Measurements from ENCODE around the gene ABLIM2.

DNA sequence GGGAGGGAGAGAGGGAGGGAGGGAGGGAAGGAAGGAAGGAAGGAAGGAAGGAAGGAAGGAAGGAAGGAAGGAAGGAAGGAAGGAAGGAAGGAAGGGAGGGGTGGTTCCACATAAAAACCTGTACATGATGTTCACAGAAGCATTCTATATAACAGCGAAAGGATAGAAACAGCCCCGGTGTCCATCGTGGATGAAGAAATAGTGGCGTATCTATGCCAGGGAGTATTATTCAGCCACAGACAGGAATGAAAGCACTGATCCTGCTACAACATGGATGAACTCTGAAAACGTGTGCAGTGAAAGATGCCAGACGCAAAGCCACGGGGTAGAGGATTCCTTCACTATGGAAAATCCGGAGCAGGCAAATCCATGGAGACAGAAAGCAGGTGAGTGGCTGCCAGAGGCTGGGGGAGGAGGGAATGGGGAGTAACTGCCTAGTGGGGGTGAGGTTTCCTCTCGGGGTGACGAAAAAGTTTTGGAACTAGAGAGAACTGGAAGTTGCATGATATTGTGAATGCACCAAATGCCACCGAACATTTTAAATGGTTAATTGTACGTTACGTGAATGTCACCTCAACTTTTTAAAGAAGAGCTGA lies 92.2 kb downstream of the ABLIM2 start:
- TF ChIP-seq, protein P1, sequence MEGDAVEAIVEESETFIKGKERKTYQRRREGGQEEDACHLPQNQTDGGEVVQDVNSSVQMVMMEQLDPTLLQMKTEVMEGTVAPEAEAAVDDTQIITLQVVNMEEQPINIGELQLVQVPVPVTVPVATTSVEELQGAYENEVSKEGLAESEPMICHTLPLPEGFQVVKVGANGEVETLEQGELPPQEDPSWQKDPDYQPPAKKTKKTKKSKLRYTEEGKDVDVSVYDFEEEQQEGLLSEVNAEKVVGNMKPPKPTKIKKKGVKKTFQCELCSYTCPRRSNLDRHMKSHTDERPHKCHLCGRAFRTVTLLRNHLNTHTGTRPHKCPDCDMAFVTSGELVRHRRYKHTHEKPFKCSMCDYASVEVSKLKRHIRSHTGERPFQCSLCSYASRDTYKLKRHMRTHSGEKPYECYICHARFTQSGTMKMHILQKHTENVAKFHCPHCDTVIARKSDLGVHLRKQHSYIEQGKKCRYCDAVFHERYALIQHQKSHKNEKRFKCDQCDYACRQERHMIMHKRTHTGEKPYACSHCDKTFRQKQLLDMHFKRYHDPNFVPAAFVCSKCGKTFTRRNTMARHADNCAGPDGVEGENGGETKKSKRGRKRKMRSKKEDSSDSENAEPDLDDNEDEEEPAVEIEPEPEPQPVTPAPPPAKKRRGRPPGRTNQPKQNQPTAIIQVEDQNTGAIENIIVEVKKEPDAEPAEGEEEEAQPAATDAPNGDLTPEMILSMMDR (IDR thresholded peaks at IDR 0.05; ENCODE audit: insufficient read depth, low read length), result no peak
- no peak for TF ChIP-seq POLR2AphosphoS5 (IDR thresholded peaks at IDR 0.05; ENCODE audit: low read depth)
- no peak for TF ChIP-seq GABPA (IDR thresholded peaks at IDR 0.05; ENCODE audit: low read depth)
- no peak for TF ChIP-seq SPI1 (IDR thresholded peaks at IDR 0.05; ENCODE audit: borderline replicate concordance, low read depth)
- TF ChIP-seq, protein P2, sequence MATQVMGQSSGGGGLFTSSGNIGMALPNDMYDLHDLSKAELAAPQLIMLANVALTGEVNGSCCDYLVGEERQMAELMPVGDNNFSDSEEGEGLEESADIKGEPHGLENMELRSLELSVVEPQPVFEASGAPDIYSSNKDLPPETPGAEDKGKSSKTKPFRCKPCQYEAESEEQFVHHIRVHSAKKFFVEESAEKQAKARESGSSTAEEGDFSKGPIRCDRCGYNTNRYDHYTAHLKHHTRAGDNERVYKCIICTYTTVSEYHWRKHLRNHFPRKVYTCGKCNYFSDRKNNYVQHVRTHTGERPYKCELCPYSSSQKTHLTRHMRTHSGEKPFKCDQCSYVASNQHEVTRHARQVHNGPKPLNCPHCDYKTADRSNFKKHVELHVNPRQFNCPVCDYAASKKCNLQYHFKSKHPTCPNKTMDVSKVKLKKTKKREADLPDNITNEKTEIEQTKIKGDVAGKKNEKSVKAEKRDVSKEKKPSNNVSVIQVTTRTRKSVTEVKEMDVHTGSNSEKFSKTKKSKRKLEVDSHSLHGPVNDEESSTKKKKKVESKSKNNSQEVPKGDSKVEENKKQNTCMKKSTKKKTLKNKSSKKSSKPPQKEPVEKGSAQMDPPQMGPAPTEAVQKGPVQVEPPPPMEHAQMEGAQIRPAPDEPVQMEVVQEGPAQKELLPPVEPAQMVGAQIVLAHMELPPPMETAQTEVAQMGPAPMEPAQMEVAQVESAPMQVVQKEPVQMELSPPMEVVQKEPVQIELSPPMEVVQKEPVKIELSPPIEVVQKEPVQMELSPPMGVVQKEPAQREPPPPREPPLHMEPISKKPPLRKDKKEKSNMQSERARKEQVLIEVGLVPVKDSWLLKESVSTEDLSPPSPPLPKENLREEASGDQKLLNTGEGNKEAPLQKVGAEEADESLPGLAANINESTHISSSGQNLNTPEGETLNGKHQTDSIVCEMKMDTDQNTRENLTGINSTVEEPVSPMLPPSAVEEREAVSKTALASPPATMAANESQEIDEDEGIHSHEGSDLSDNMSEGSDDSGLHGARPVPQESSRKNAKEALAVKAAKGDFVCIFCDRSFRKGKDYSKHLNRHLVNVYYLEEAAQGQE (IDR thresholded peaks at IDR 0.05; ENCODE audit: insufficient replicate concordance, low read depth), result no peak
